ENCODE measurements around the gene CPVL. TPM values are rescaled to one million over a fixed set of nuclear protein-coding genes. Genes with fewer than 3 reads are reported as not detected.

The CPVL gene
- total RNA-seq, 1 experiment from 2014 or later: 10.3 TPM

DNA sequence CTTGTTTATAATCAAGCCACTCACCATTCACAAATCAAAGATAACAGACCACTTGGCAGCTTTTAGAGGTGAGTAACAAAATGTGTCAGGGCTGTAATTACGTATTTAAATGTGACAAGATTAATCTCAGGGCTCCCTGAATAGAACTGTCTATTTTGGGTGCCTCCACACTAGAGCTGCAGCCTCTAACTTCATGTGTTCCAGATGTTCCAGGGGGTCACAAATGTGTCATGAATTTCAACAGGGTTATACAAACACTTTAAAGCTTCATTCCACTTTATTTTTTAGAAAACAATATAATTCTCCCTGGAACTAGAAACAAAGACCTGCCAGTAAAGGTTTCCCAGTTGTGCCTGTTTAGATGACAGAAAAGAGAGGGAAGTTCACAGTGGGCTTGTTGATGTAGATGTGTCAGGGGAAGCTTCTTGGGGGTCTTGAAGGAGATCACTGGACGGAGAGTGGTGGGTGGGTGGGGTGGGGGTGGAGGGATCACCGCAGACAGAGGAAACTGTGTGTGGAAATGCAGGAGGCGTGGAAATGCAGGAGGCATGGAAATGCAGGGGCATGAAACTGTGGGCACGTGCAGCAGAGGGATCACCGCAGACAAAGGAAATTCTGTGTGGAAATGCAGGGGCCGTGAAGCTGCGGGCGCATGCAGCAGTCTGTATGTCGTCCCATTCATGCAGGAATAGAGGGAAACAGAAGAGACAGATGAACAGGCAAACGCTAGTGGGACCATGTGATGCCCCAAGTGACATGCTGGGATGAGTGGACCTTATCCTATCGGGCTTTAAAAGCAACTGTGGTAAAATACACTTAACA, 146.2 kb downstream of the CPVL start:
- intact Hi-C loops (cut with micrococcal nuclease): no loop called here
- no peak overlapping the region for H3K9ac ChIP-seq (ENCODE audit: low read length)
- no peaks in the 10 kb centered on the region for H3K36me3 ChIP-seq (ENCODE audit: control insufficient read depth in 1 of 2, insufficient read depth in 2 of 2, low read length in 2 of 2)
- H2AFZ ChIP-seq (ENCODE audit: low read depth, low read length, poor library complexity, severe bottlenecking): no peak overlapping the region
- RAD21 ChIA-PET (ENCODE audit: low non-redundant PET in 1 of 2, low total read pairs in 2 of 2, uncharacterized antibody in 2 of 2, unreplicated experiment in 2 of 2): no interaction called here
- H3K79me2 ChIP-seq (ENCODE audit: insufficient read depth, low read length): no peaks in the 10 kb centered on the region
- POLR2A ChIA-PET: no interaction called here
- no peak overlapping the region for H3K4me2 ChIP-seq (ENCODE audit: low read length)
- BruUV-seq (replicated peaks): no TSS peak
- CTCF ChIA-PET: no interaction called here
- no peaks in the 10 kb centered on the region for H3K9me3 ChIP-seq (ENCODE audit: control insufficient read depth in 1 of 2, insufficient read depth in 1 of 2, low read depth in 1 of 2, low read length in 2 of 2)
- no peak overlapping the region for H3K27ac ChIP-seq (ENCODE audit: low read depth, low read length)
- H3K4me1 ChIP-seq (ENCODE audit: control insufficient read depth in 1 of 2, insufficient read depth in 2 of 2, low read length in 2 of 2): no peaks in the 10 kb centered on the region
- DNase-seq (ENCODE audit: low read depth, low spot score): no peak
- no peaks in the 10 kb centered on the region for H3K27me3 ChIP-seq (ENCODE audit: insufficient read depth, low read length)
- no peaks in the 10 kb centered on the region for H4K20me1 ChIP-seq (ENCODE audit: insufficient read depth)
- ATAC-seq: no peak
- no peak overlapping the region for H3K4me3 ChIP-seq (replicated peaks in 1 of 2; ENCODE audit: low read depth in 1 of 2, low read length in 2 of 2)
- TF ChIP-seq, protein P1, sequence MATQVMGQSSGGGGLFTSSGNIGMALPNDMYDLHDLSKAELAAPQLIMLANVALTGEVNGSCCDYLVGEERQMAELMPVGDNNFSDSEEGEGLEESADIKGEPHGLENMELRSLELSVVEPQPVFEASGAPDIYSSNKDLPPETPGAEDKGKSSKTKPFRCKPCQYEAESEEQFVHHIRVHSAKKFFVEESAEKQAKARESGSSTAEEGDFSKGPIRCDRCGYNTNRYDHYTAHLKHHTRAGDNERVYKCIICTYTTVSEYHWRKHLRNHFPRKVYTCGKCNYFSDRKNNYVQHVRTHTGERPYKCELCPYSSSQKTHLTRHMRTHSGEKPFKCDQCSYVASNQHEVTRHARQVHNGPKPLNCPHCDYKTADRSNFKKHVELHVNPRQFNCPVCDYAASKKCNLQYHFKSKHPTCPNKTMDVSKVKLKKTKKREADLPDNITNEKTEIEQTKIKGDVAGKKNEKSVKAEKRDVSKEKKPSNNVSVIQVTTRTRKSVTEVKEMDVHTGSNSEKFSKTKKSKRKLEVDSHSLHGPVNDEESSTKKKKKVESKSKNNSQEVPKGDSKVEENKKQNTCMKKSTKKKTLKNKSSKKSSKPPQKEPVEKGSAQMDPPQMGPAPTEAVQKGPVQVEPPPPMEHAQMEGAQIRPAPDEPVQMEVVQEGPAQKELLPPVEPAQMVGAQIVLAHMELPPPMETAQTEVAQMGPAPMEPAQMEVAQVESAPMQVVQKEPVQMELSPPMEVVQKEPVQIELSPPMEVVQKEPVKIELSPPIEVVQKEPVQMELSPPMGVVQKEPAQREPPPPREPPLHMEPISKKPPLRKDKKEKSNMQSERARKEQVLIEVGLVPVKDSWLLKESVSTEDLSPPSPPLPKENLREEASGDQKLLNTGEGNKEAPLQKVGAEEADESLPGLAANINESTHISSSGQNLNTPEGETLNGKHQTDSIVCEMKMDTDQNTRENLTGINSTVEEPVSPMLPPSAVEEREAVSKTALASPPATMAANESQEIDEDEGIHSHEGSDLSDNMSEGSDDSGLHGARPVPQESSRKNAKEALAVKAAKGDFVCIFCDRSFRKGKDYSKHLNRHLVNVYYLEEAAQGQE (IDR thresholded peaks at IDR 0.05; ENCODE audit: low read depth): no peak
- no peak for TF ChIP-seq POLR2A (IDR thresholded peaks at IDR 0.05; ENCODE audit: borderline replicate concordance, extremely low read depth, insufficient read depth, insufficient read length)
- TF ChIP-seq, protein P2, sequence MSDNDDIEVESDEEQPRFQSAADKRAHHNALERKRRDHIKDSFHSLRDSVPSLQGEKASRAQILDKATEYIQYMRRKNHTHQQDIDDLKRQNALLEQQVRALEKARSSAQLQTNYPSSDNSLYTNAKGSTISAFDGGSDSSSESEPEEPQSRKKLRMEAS (IDR thresholded peaks at IDR 0.05): no peak
- no peak for TF ChIP-seq RAD21 (IDR thresholded peaks at IDR 0.05; ENCODE audit: low read depth)
- no peak for TF ChIP-seq ZFX (IDR thresholded peaks at IDR 0.05)
- no peak for TF ChIP-seq EZH2 (IDR thresholded peaks at IDR 0.05)
- TF ChIP-seq JUND (IDR thresholded peaks at IDR 0.05): no peak
- TF ChIP-seq FOSL1 (IDR thresholded peaks at IDR 0.05; ENCODE audit: low read depth): no peak
- no peak for TF ChIP-seq CBX3 (IDR thresholded peaks at IDR 0.05; ENCODE audit: low read depth)
- TF ChIP-seq SRF (IDR thresholded peaks at IDR 0.05; ENCODE audit: low read depth): no peak
- no peak for TF ChIP-seq POLR2AphosphoS5 (IDR thresholded peaks at IDR 0.05; ENCODE audit: low read depth, low read length)
- TF ChIP-seq ZNF274 (IDR thresholded peaks at IDR 0.05; ENCODE audit: low read depth, low read length): no peak
- TF ChIP-seq CEBPB (IDR thresholded peaks at IDR 0.05; ENCODE audit: low read depth): no peak
- no peak for TF ChIP-seq SP1 (IDR thresholded peaks at IDR 0.05; ENCODE audit: low read depth)
- H3K9me2 ChIP-seq (ENCODE audit: insufficient read depth): no peaks in the 10 kb centered on the region
